Stomach smooth muscle (tissue), 2 donors: Measurements from ENCODE around the gene NOTUM.

Experiments
- H3K27ac ChIP-seq: one replicate; pipeline ENCODE4 v1.7.0; 2013; ENCODE audit warnings: mild to moderate bottlenecking, low read length, inconsistent platforms
- H3K27me3 ChIP-seq, 2 donors: one replicate each; pipeline ENCODE4 v1.7.0; 2013; ENCODE audit warnings: low read length in 2 of 2; ENCODE audit not compliant: insufficient read depth in 2 of 2, control insufficient read depth in 1 of 2
- H3K36me3 ChIP-seq, 2 donors: one replicate each; pipeline ENCODE4 v1.7.0; 2013; ENCODE audit warnings: low read length in 2 of 2; ENCODE audit not compliant: control insufficient read depth in 2 of 2, insufficient read depth in 2 of 2
- H3K4me1 ChIP-seq: one replicate; pipeline ENCODE4 v1.7.0; 2013; ENCODE audit warnings: low read length; ENCODE audit not compliant: control insufficient read depth, insufficient read depth
- H3K4me3 ChIP-seq, 2 donors: one replicate each; pipeline ENCODE4 v1.7.0; 2013; ENCODE audit warnings: low read length in 2 of 2
- H3K9ac ChIP-seq, 2 donors: one replicate each; pipeline ENCODE4 v1.7.0; 2013; ENCODE audit warnings: low read length in 2 of 2, mild to moderate bottlenecking in 1 of 2
- H3K9me3 ChIP-seq, 2 donors: one replicate each; pipeline ENCODE4 v1.7.0; 2013; ENCODE audit warnings: low read length in 2 of 2; ENCODE audit not compliant: control insufficient read depth in 2 of 2
- donor health status: healthy.
- donor health status: Pancreatic carcinoma.

Gene NOTUM

DNA sequence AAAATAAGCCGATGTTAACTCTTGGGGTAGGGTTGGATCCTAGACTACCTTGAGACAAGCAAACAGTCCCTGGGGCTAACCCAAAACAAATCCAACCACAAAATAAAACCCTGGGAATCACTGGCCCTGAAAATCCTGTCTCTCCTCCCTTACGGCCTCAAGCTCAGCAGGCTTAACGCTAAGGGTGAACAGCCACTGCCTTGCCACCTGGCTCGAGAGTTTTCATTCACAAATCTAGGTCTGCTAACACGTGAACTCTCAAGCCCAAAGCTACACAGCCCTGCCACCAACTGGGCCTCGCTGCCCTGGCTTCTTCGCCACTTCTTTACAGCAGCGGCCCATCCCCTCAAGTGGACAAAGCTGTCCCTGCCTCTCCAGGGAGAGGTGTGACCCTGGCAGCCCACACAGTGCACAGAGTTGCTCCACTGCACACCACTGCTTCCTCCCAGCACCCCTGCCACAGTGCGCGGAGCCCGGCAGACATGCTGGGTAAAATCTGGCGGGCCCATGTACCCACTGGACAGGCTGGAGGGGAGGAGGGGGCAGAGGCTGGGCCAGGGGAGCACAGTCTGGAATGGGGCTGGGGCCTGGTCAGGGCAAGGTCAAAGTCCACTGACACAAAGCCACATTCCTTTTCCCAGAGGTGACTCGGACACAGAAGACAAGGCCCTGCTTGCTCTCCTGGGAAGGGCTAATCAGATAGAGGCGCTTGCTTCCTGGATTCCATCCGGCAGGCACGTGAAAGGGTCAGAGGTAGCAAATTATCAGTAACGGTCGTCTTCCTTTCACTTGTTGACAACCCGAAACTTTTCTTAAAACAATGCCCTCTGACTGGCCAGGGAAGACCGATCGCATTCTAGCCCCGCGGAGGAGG is 50.8 kb downstream of the NOTUM start:
- Histone ChIP-seq H3K27me3 (no peaks in the 10 kb centered on the region), H3K27ac (no peak overlapping the region), H3K36me3 (peaks cover 13 to 23% of the 10 kb centered on the region in 2 donors), H3K4me3 (peak overlapping the region; percentile 70 to 78), H3K9me3 (no peaks in the 10 kb centered on the region), H3K9ac (peak overlapping the region; percentile 36 to 59), H3K4me1 (peaks cover 16% of the 10 kb centered on the region)

DNA sequence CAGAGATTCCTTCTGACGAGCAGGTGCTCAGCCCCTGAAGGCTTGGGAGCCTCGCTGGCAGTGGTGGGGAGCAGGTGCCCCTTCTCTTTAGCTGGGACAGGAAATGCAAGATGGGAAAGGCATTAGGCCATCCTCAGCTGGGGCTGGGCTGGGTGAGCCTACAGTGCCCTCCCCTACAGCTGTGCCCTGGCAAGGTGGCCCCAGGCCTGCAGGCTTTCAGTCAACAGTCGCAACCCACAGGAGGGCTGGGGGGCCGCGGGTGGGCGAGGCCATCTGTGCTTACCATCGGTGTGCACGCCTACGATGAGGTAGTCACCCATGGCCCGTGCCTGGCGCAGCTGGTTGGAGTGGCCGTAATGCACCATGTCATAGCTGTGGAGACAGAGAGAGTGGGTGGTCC is 51.8 kb downstream of the NOTUM start:
- H3K36me3 ChIP-seq = peaks cover 6 to 13% of the 10 kb centered on the region in 2 donors
- H3K27me3 ChIP-seq = no peaks in the 10 kb centered on the region
- H3K4me1 ChIP-seq = peaks cover 16% of the 10 kb centered on the region
- H3K4me3 ChIP-seq = no peak overlapping the region
- H3K27ac ChIP-seq = no peak overlapping the region
- H3K9me3 ChIP-seq = no peaks in the 10 kb centered on the region
- H3K9ac ChIP-seq = no peak overlapping the region

DNA sequence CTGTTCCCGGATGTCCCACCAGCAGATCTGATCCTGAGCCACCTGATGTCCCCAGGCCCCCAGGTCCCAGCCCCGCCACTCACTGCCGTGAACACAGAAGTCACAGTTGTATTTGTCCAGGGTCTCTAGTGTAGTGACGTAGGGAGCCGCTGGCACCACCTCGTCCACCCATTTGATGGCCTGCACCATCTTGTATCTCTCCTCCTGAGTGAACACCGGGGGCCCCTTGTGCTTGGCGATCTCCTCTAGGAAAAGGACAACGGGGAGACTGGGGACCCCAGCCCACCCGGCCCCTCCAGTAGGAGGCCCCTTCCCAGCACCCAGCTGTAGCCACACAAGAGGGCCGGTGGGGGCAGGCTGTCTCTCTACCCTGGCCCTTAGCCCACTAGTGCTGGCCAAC is 52.2 kb downstream of the NOTUM start:
- Histone ChIP-seq H3K36me3 (peaks cover 2 to 9% of the 10 kb centered on the region in 2 donors), H3K4me1 (peaks cover 16% of the 10 kb centered on the region), H3K4me3 (no peak overlapping the region), H3K9me3 (no peaks in the 10 kb centered on the region), H3K9ac (no peak overlapping the region), H3K27me3 (no peaks in the 10 kb centered on the region), H3K27ac (no peak overlapping the region)

DNA sequence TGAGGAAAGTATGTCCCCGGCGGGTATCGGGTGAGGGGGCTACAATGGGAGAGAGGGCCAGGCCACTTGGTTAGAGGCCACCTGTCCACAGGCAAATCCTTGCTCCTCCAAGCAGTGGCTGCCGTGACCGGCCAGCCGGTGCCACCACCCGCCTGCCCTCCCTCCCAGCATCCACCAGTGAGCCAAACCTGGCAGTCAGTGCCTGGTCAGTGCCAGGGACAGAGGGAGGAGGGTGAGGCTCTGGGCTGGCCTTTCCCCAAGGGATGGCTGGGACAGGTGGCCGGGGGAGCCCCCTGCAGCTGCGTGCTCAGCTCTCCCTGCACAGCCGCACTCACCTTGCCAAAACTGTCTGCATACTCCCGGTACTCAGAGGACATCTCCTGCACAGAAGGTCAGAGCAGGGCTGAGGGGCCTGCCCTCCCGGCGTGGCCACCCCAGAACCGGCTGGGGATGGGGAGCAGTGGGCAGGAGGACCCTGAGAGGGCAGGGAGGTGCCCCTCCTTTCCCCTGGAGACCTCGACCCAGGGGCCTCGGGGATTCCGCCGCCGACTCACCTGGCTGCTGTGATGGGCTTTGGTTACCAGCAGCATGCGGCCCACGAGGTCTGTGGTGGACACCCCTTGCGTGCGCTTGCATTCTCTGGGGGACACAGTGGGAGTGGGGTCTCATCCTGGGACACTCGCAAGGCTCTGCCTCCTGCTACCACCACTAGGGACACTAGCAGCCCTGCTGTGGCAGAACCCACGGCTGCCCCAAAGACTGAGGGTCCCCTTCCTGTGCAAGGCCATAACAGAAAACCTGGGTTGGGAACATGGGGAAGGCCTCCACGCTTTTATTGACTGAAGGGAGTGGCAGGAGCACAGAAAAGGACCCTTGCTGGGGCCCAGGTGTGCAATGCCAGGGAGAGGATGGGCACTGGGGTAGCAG is 53.5 kb downstream of the NOTUM start:
- no peak overlapping the region for H3K4me3 ChIP-seq
- no peak overlapping the region for H3K9ac ChIP-seq
- H3K36me3 ChIP-seq = no peaks in the 10 kb centered on the region
- H3K4me1 ChIP-seq = peaks cover 19% of the 10 kb centered on the region
- no peaks in the 10 kb centered on the region for H3K9me3 ChIP-seq
- peaks cover 0 to 5% of the 10 kb centered on the region in 2 donors for H3K27me3 ChIP-seq
- no peak overlapping the region for H3K27ac ChIP-seq

DNA sequence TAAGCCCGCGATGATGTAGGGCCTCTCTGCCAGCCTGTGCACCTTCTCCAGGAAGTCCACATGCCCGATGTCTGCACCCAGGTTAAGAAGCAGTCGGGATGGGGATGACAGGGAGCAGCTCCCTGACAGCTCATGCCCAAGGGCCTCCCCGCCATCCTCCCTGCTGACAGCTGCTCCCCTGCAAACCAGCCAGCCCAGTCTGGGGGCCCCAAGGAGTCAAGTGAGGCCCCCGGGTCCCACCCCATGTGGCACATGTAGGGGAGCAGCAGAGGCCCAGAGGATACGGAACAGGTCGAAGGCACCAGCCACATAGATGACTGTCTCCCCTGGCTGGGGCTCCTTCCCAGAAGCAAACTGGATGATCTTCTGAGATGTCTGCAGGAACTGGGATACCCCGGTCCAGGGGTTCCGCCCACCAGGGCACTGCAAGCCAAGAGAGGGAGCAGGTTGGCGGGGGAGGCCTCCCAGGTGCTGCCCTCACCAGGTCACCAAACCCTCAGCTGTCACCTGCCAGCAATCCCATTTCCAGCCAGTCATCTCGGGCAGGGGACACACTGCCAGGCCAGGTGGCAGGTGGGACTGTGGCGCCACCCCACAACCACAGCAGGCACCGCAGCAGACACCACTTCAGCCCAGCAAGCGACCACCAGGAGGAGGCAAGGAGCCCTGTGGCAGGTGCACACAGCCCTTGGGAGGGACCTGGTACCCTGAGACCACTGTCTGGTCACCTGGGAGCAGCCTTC is 54.3 kb downstream of the NOTUM start:
- Histone ChIP-seq H3K9me3 (no peaks in the 10 kb centered on the region), H3K4me1 (peaks cover 23% of the 10 kb centered on the region), H3K36me3 (no peaks in the 10 kb centered on the region), H3K27ac (no peak overlapping the region), H3K9ac (no peak overlapping the region), H3K27me3 (peaks cover 0 to 13% of the 10 kb centered on the region in 2 donors), H3K4me3 (no peak overlapping the region)

DNA sequence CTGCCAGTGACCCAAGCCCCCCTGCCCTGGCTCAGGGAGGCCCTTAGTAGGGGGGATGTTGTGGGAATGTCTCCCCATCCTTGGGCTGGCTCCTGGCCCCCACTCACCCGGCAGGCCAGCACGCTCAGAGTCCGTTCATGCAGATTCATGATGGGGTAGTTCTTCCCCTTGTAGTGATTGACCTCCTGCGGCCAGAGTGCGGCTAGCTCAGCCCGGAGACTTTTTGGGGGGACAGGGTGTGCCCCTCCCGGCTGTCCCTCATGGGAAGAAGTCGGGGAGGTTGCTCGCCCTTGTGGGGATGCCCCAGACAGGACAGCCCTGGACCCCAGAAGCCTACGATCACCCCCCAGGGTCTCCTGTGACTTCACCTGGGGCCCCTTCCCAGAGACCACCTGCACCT is 55.0 kb downstream of the NOTUM start:
- Histone ChIP-seq H3K9ac (no peak overlapping the region), H3K27me3 (peaks cover 4 to 19% of the 10 kb centered on the region in 2 donors), H3K4me1 (peaks cover 24% of the 10 kb centered on the region), H3K9me3 (no peaks in the 10 kb centered on the region), H3K36me3 (no peaks in the 10 kb centered on the region), H3K27ac (no peak overlapping the region), H3K4me3 (no peak overlapping the region)

DNA sequence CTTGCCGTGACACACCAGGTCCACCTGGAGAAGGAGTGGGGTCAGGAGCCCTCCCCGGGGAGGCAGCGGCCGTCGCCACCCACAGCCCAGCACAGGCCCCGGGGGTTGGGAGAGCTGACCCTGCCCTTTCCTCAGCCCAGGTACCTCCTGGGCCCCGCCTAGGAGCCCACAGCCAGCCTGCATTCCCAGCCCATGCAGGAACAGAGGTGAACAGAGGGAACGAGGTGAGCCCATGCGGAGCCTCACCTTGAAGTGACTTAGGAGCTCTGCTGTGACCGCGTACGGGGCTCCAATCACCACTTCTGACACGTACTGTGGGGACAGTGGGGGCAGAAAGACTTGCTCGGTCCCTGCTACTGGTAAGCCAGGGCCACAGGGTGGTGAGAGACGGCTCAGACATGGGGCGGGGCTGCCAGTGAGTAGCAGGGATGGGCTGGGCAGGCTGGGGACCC is 55.5 kb downstream of the NOTUM start:
- Histone ChIP-seq H3K4me3 (no peak overlapping the region), H3K36me3 (peaks cover 0 to 1% of the 10 kb centered on the region in 2 donors), H3K9me3 (no peaks in the 10 kb centered on the region), H3K27ac (no peak overlapping the region), H3K4me1 (peaks cover 19% of the 10 kb centered on the region), H3K9ac (no peak overlapping the region), H3K27me3 (peaks cover 5 to 19% of the 10 kb centered on the region in 2 donors)

DNA sequence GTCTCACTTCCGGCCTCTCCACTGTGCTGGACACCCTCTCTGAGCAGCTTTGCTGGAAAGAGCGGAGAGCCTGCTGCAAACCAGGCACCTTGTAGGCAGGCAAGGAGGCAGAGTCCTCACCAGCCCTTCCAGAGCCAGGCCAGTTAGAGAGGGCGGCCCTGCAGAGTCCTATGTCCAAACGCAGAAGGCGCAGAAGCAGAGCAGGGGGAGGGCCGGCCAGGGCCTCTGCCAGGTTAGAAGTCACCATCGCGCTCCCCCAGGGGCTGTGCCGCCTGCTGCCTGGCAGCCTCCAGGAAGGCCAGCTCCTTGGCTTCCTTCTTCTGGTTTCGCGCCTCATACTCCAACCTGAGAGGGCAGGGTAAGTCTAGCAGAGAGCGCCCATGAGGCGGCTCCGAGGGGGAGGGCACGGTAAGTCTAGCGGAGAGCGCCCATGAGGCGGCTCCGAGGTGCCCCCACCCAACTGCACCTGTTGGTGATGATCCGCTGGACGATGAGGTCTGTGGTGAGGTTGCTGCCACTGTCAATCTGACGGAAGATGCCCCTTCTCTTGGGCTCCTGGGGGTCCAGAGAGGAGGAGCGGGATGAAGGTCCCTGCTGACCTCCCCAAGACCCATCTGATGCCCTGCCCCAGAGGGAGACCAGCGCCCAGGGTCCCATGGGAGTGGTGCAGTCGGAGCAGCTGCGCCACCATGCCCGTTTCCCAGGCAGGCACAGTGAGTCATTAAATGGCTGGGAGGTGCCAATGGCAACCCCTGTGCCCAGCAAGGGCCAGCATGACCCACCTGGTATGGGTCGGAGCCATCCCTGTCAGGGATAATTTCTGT is 56.2 kb downstream of the NOTUM start:
- Histone ChIP-seq H3K9me3 (no peaks in the 10 kb centered on the region), H3K36me3 (peaks cover 0 to 8% of the 10 kb centered on the region in 2 donors), H3K4me1 (peaks cover 12% of the 10 kb centered on the region)

DNA sequence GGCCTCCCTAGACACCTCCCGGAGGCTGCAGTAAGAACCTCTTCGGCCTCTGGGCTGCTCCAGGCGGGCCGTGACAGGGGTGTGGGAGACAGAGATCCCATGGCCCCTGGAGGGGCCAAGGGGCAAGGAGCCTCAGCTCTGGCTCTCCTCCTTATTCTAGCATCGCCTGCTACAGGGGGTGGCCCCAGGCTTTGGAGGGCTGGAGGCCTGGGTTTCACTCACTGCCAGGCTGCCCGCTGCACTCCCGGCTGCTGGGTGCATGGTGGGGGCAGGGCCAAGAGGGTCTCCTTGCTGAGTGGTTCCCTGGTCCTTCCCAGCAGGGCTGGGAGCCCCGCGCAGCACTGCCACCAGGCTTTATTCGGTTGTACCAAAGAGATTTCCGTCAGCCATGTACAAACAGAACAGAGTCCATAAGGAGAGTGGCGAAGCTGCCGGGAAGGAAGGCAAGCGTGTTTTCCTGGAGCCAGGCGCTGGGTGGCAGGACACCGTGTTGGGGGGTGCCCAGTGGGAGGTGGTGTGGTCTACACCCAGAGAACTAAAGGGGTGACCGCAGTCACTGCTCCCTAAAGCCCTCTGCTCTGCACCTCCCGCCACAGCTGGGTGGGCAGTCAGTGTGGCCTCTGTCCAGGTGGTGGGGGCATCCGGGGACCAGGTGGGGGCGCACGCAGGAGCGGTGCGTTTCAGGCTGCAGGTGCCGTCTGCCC is 56.9 kb downstream of the NOTUM start:
- no peak overlapping the region for H3K4me3 ChIP-seq
- H3K36me3 ChIP-seq = peaks cover 3 to 11% of the 10 kb centered on the region in 2 donors
- no peaks in the 10 kb centered on the region for H3K9me3 ChIP-seq

More for the DNA sequence above, 56.2 kb downstream of the NOTUM start:
- peaks cover 5 to 19% of the 10 kb centered on the region in 2 donors for H3K27me3 ChIP-seq
- H3K4me3 ChIP-seq = no peak overlapping the region
- H3K9ac ChIP-seq = no peak overlapping the region
- H3K27ac ChIP-seq = no peak overlapping the region

More for the DNA sequence above, 56.9 kb downstream of the NOTUM start:
- Histone ChIP-seq H3K27me3 (peaks cover 5 to 19% of the 10 kb centered on the region in 2 donors), H3K9ac (no peak overlapping the region), H3K27ac (no peak overlapping the region), H3K4me1 (peaks cover 12% of the 10 kb centered on the region)
